HepG2 (cell line): Measurements from ENCODE around the gene TWIST2. TPM values are rescaled to one million over a fixed set of nuclear protein-coding genes. Genes with fewer than 3 reads are reported as not detected.
A peak's percentile ranks its signal among the peaks of the same experiment; 100 is the strongest.

ENCODE experiments used
- ATAC-seq: fragments of 200-7000 bp; cut with Tn5 transposase; 3 replicates; pipeline ENCODE4 v1.9.1; 2020; ENCODE audit warnings: mild to moderate bottlenecking, moderate library complexity
- BruUV-seq: library from RNA; stranded (reverse); fragments of 400-500 nt; replicated peaks from 2 replicates; lab custom pipeline; 2021; lab: Mats Ljungman, UMichigan
- CTCF ChIA-PET: fragments of 300-600 bp; formaldehyde crosslinking; extraction: SDS; loops from one replicate; lab custom pipeline; 2021; ENCODE audit warnings: low total read pairs, inconsistent platforms, low intra/inter-chr PET ratio; lab: Yijun Ruan, JAX
- POLR2A ChIA-PET: fragments of 350-600 bp; sonication (Branson Sonifier 250); formaldehyde crosslinking; loops from one replicate; lab custom pipeline; 2020; ENCODE audit warnings: antibody characterized with exemption, inconsistent platforms; lab: Yijun Ruan, JAX
- DNase-seq: peaks from one replicate; pipeline ENCODE4 v3.0.0-alpha.2; 2015; ENCODE audit warnings: low spot score
- FAIRE-seq: peaks from 3 replicates; lab custom pipeline; 2011; peaks lifted over from hg19 to GRCh38; lab: Jason Lieb, UNC
- H2AFZ ChIP-seq: one replicate; pipeline ENCODE4 v1.6.1; 2011; ENCODE audit warnings: low read length, inconsistent platforms
- H3K27ac ChIP-seq: fragments of 300-600 bp; 3 replicates; pipeline ENCODE4 v1.8.0; 2011; ENCODE audit warnings: mixed run types, mild to moderate bottlenecking, mixed read lengths, low read length, inconsistent platforms; ENCODE audit not compliant: insufficient read depth; ENCODE audit errors: extremely low read length
- H3K27me3 ChIP-seq, 2 experiments: fragments of 200-600 bp in 1 of 2; 2 replicates in 1 of 2; 3 replicates in 1 of 2; pipeline versions ENCODE4 v1.6.0 to v1.8.0; 2011; ENCODE audit warnings: low read length in 2 of 2, mild to moderate bottlenecking in 2 of 2, moderate library complexity in 2 of 2, inconsistent platforms in 1 of 2; ENCODE audit not compliant: insufficient read depth in 2 of 2, control insufficient read depth in 1 of 2
- H3K36me3 ChIP-seq, 2 experiments: fragments of 200-600 bp in 1 of 2; replicated peaks in 1 of 2; 2 replicates in 1 of 2; 3 replicates in 1 of 2; pipeline versions ENCODE4 v1.5.1 to v1.8.0; 2011; ENCODE audit warnings: low read length in 2 of 2, inconsistent platforms in 1 of 2; ENCODE audit not compliant: insufficient read depth in 2 of 2, control insufficient read depth in 1 of 2
- H3K4me1 ChIP-seq: 2 replicates; pipeline ENCODE4 v1.5.1; 2012; ENCODE audit warnings: low read length, inconsistent platforms; ENCODE audit not compliant: insufficient read depth
- H3K4me2 ChIP-seq: 2 replicates; pipeline ENCODE4 v1.6.0; 2011; ENCODE audit warnings: low read depth, low read length, inconsistent platforms
- H3K4me3 ChIP-seq, 3 experiments: fragments of 200-600 bp in 1 of 3; sonication (generic), shearing (Covaris generic) in 1 of 3; replicated peaks in 1 of 3; 2 replicates each; pipeline ENCODE4 v1.5.1; 2011 to 2016; ENCODE audit warnings: low read length in 3 of 3, inconsistent platforms in 2 of 3, low read depth in 2 of 3, mild to moderate bottlenecking in 2 of 3, control low read depth in 1 of 3, mixed read lengths in 1 of 3; ENCODE audit not compliant: insufficient read depth in 1 of 3
- H3K79me2 ChIP-seq: one replicate; pipeline ENCODE4 v1.6.1; 2011; ENCODE audit warnings: low read length, inconsistent platforms; ENCODE audit not compliant: insufficient read depth
- H3K9ac ChIP-seq: 2 replicates; pipeline ENCODE4 v1.6.0; 2011; ENCODE audit warnings: mild to moderate bottlenecking, low read depth, low read length, inconsistent platforms; ENCODE audit not compliant: insufficient read depth
- H3K9me3 ChIP-seq: 2 replicates; pipeline ENCODE4 v1.5.1; 2012; ENCODE audit warnings: mild to moderate bottlenecking, low read length
- H4K20me1 ChIP-seq: 2 replicates; pipeline ENCODE4 v1.6.0; 2011; ENCODE audit warnings: inconsistent platforms, mild to moderate bottlenecking, low read length, moderate library complexity; ENCODE audit not compliant: insufficient read depth
- HMG20B ChIP-seq: conservative IDR thresholded peaks from 2 replicates; pipeline ENCODE4 v1.6.1; 2016; ENCODE audit warnings: missing genetic modification reagents, missing compliant biosample characterization
- NONO ChIP-seq, 2 experiments: fragments of 450-650 bp in 1 of 2; sonication (generic) in 1 of 2; formaldehyde crosslinking in 1 of 2; IDR thresholded peaks in 1 of 2; conservative IDR thresholded peaks in 1 of 2; 2 replicates each; pipeline versions ENCODE4 v1.6.1 to v1.8.0; 2017 to 2022; ENCODE audit warnings: mild to moderate bottlenecking in 1 of 2, missing genetic modification reagents in 1 of 2, moderate library complexity in 1 of 2
- RBFOX2 ChIP-seq: fragments of 200-400 bp; formaldehyde crosslinking; IDR thresholded peaks from 2 replicates; pipeline ENCODE4 v1.6.1; 2017; ENCODE audit warnings: low read depth, mild to moderate bottlenecking, low read length
- YEATS4 ChIP-seq: sonication (generic); formaldehyde crosslinking; IDR thresholded peaks from 2 replicates; pipeline ENCODE4 v1.4.0; 2020; ENCODE audit warnings: missing genetic modification reagents, borderline replicate concordance
- ZNF557 ChIP-seq: sonication (generic); formaldehyde crosslinking; IDR thresholded peaks from 2 replicates; pipeline ENCODE4 v1.4.0; 2020; ENCODE audit warnings: missing genetic modification reagents
- ZNF569 ChIP-seq: sonication (generic); formaldehyde crosslinking; IDR thresholded peaks from 2 replicates; pipeline ENCODE4 v1.5.0; 2020; ENCODE audit warnings: mild to moderate bottlenecking, missing genetic modification reagents, moderate library complexity, borderline replicate concordance
- WGBS: methylation state at CpG from one replicate; pipeline ENCODE4 v1.1.6; 2017; ENCODE audit warnings: low lambda C conversion rate; 5-methylcytosine and 5-hydroxymethylcytosine counted together
- in situ Hi-C: cut with HindIII; loops from 2 replicates; pipeline ENCODE4 v1.10.0; 2017; ENCODE audit warnings: low pct_unique_long_range_greater_than_20kb; ENCODE audit not compliant: extremely low pct_ligation_motif_present
- intact Hi-C: fragments of 100-400 bp; cut with micrococcal nuclease; formaldehyde crosslinking; loops from one replicate; pipeline ENCODE4 v1.10.0; 2022; ENCODE audit not compliant: unreplicated experiment
- polyA plus RNA-seq, 8 experiments: library from polyadenylated mRNA; depleted of rRNA in 3 of 8; stranded (reverse) in 7 of 8; unstranded in 1 of 8; fragments of >200 nt; fragmentation: Illumina TruSeq in 4 of 8; extraction: Trizol in 4 of 8; gene quantifications; 2 replicates each; pipeline versions ENCODE4 v1.2.1 to v1.2.3, GENCODE V29; 2011 to 2016; ENCODE audit warnings: low read depth in 4 of 8, missing spikeins in 1 of 8, mixed read lengths in 1 of 8; ENCODE audit not compliant: insufficient read depth in 1 of 8
- total RNA-seq, 5 experiments: library from RNA; depleted of rRNA; stranded (reverse); fragments of >200 nt; fragmentation: Illumina TruSeq; extraction: Trizol; gene quantifications; 2 replicates each; pipeline ENCODE4 v1.2.3, GENCODE V29; 2016; ENCODE audit warnings: low read depth in 1 of 5

The TWIST2 gene
- total and polyA plus RNA-seq, 2 of the 13 experiments (the other 11 are each of a cell fraction or from before 2014, with no cell fraction given): 0.08 to 0.11 TPM

- DNase-seq: no peak
- Histone ChIP-seq H3K79me2 (no peaks in the 10 kb centered on the region), H3K4me3 (no peak overlapping the region), H2AFZ (no peak overlapping the region), H3K4me1 (peaks cover 9% of the 10 kb centered on the region)
- intact Hi-C loops: no loop called here
- TF ChIP-seq NONO (IDR thresholded peaks at IDR 0.05) (0 out of 2 replicates have a peak, but pooled peaks have one; percentile 63), NONO (CRISPR knock-in tag; conservative IDR thresholded peaks at IDR 0.05) (no peak), RBFOX2 (no peak)
- TF ChIP-seq, all 625 proteins: peak for 1
- Histone ChIP-seq H4K20me1 (no peaks in the 10 kb centered on the region), H3K9ac (no peak overlapping the region), H3K4me2 (no peak overlapping the region), H3K27me3 (peaks cover 5 to 15% of the 10 kb centered on the region in 2 experiments; a peak in 3 of 5 replicates), H3K36me3 (no peaks in the 10 kb centered on the region), H3K27ac (no peak overlapping the region), H3K9me3 (no peaks in the 10 kb centered on the region)
- POLR2A ChIA-PET: no interaction called here
- 40% methylated on average over 3 of the region's 3 CpGs for WGBS
- in situ Hi-C loops: no loop called here
- no peak for ATAC-seq
- no peak for FAIRE-seq
- no TSS peak for BruUV-seq
- CTCF ChIA-PET: no interaction called here
These were observed 56.8 kb downstream of the TWIST2 start for GRCh38 chr2:238904716-238905115.

- no peak overlapping the region for H2AFZ ChIP-seq
- DNase-seq (no peak), ATAC-seq (no peak), FAIRE-seq (no peak)
- H4K20me1 ChIP-seq: no peaks in the 10 kb centered on the region
- no peak overlapping the region for H3K4me2 ChIP-seq
- in situ Hi-C loops: no loop called here
- H3K4me3 ChIP-seq: no peak overlapping the region
- intact Hi-C loops: no loop called here
- H3K27ac ChIP-seq: no peak overlapping the region
- CTCF ChIA-PET: no interaction called here
- peaks cover 9% of the 10 kb centered on the region for H3K4me1 ChIP-seq
- no peaks in the 10 kb centered on the region for H3K9me3 ChIP-seq
- no peak for TF ChIP-seq YEATS4 (CRISPR knock-in tag)
- no peak for TF ChIP-seq ZNF557
- no peak for TF ChIP-seq ZNF569 (CRISPR knock-in tag)
- TF ChIP-seq HMG20B (CRISPR knock-in tag): no peak
- H3K36me3 ChIP-seq: no peaks in the 10 kb centered on the region
- POLR2A ChIA-PET: no interaction called here
- H3K27me3 ChIP-seq: peaks cover 5 to 12% of the 10 kb centered on the region in 2 experiments; a peak in 3 of 5 replicates
- no peaks in the 10 kb centered on the region for H3K79me2 ChIP-seq
- H3K9ac ChIP-seq: no peak overlapping the region
- no TSS peak for BruUV-seq
- 23% methylated on average over 9 of the region's 13 CpGs for WGBS
These were observed 57.3 kb downstream of the TWIST2 start for GRCh38 chr2:238905224-238905623.
